Endothelial cell of umbilical vein (primary cell): ENCODE measurements around the gene NEUROG1. TPM values are rescaled to one million over a fixed set of nuclear protein-coding genes. Genes with fewer than 3 reads are reported as not detected.

Source experiments
- BruUV-seq: library from RNA; stranded (reverse); fragments of 400-500 nt; replicated peaks from 2 replicates; lab custom pipeline; 2021; lab: Mats Ljungman, UMichigan
- CTCF ChIA-PET: fragments of 300-600, 350-600 bp; sonication (Branson Sonifier 250); formaldehyde crosslinking; loops from one replicate; lab custom pipeline; 2021; ENCODE audit warnings: antibody characterized with exemption, inconsistent platforms; lab: Charles Lee
- POLR2A ChIA-PET: fragments of 300-600, 350-600 bp; sonication (Branson Sonifier 250); formaldehyde crosslinking; loops from one replicate; lab custom pipeline; 2021; ENCODE audit warnings: antibody characterized with exemption, inconsistent platforms; lab: Charles Lee
- DNase-seq: peaks from one replicate; pipeline ENCODE4 v3.0.0-alpha.2; 2011; ENCODE audit warnings: low read depth, low spot score
- FAIRE-seq: peaks from 2 replicates; lab custom pipeline; 2011; peaks lifted over from hg19 to GRCh38; lab: Jason Lieb, UNC
- H2AFZ ChIP-seq: 2 replicates; pipeline ENCODE4 v1.6.0; 2012; ENCODE audit warnings: low read depth, low read length, control low read depth, inconsistent platforms
- H3K27ac ChIP-seq: 2 replicates; pipeline ENCODE4 v1.5.1; 2011; ENCODE audit warnings: low read depth, mild to moderate bottlenecking, control low read depth, low read length, moderate library complexity; ENCODE audit not compliant: insufficient read depth
- H3K27me3 ChIP-seq, 2 experiments: 2 replicates each; pipeline versions ENCODE4 v1.6.0 to v1.6.1; 2011; ENCODE audit warnings: low read length in 2 of 2, mixed read lengths in 1 of 2; ENCODE audit not compliant: control insufficient read depth in 2 of 2, insufficient read depth in 2 of 2
- H3K36me3 ChIP-seq, 2 experiments: 2 replicates in 1 of 2; 3 replicates in 1 of 2; pipeline ENCODE4 v1.5.1; 2011; ENCODE audit warnings: low read length in 2 of 2, mild to moderate bottlenecking in 1 of 2, moderate library complexity in 1 of 2; ENCODE audit not compliant: control insufficient read depth in 2 of 2, insufficient read depth in 2 of 2; ENCODE audit errors: extremely low read depth in 1 of 2
- H3K4me1 ChIP-seq: 3 replicates; pipeline ENCODE4 v1.5.1; 2011; ENCODE audit warnings: mild to moderate bottlenecking, low read length; ENCODE audit not compliant: control insufficient read depth, insufficient read depth; ENCODE audit errors: extremely low read depth
- H3K4me2 ChIP-seq: 2 replicates; pipeline ENCODE4 v1.6.1; 2011; ENCODE audit warnings: low read length, control low read depth, mixed read lengths; ENCODE audit not compliant: insufficient read depth
- H3K4me3 ChIP-seq, 3 experiments: fragments of 200-600 bp in 1 of 3; sonication (generic), shearing (Covaris generic) in 1 of 3; replicated peaks in 1 of 3; 2 replicates each; pipeline ENCODE4 v1.5.1; 2011 to 2016; ENCODE audit warnings: control low read depth in 3 of 3, low read length in 3 of 3, mild to moderate bottlenecking in 2 of 3, inconsistent platforms in 1 of 3, low read depth in 1 of 3, moderate library complexity in 1 of 3; ENCODE audit not compliant: insufficient read depth in 1 of 3
- H3K79me2 ChIP-seq: 2 replicates; pipeline ENCODE4 v1.6.0; 2012; ENCODE audit warnings: low read length, inconsistent platforms; ENCODE audit not compliant: control insufficient read depth, insufficient read depth
- H3K9ac ChIP-seq: replicated peaks from 2 replicates; pipeline ENCODE3; 2011; ENCODE audit warnings: low read length, control low read depth; ENCODE audit not compliant: insufficient read depth; ENCODE audit errors: extremely low read depth
- H3K9me1 ChIP-seq: replicated peaks from 3 replicates; pipeline ENCODE4 v1.6.0; 2011; ENCODE audit warnings: mild to moderate bottlenecking, low read length; ENCODE audit not compliant: control insufficient read depth, insufficient read depth; ENCODE audit errors: extremely low read depth
- H3K9me3 ChIP-seq: replicated peaks from 2 replicates; pipeline ENCODE4 v1.5.1; 2012; ENCODE audit warnings: low read length, inconsistent platforms; ENCODE audit not compliant: control insufficient read depth, insufficient read depth
- H4K20me1 ChIP-seq: replicated peaks from 2 replicates; pipeline ENCODE3; 2011; ENCODE audit warnings: mild to moderate bottlenecking, low read length; ENCODE audit not compliant: control insufficient read depth, insufficient read depth; ENCODE audit errors: extremely low read depth
- FOS ChIP-seq: IDR thresholded peaks from 2 replicates; pipeline ENCODE4 v1.6.1; 2011; ENCODE audit warnings: mild to moderate bottlenecking, low read length, moderate library complexity, borderline replicate concordance; ENCODE audit not compliant: insufficient read depth
- GATA2 ChIP-seq: IDR thresholded peaks from 2 replicates; pipeline ENCODE4 v1.7.0; 2011; ENCODE audit warnings: low read depth, mild to moderate bottlenecking, moderate library complexity, mixed read lengths, low read length; ENCODE audit not compliant: insufficient read length, insufficient read depth
- POLR2A ChIP-seq: IDR thresholded peaks from 2 replicates; pipeline ENCODE4 v1.6.1; 2012; ENCODE audit warnings: low read depth, mild to moderate bottlenecking, control low read depth, low read length
- POLR2AphosphoS5 ChIP-seq: IDR thresholded peaks from 2 replicates; pipeline ENCODE4 v1.6.1; 2012; ENCODE audit warnings: low read depth, mild to moderate bottlenecking, control low read depth, low read length, moderate library complexity; ENCODE audit not compliant: insufficient read depth
- dilution Hi-C: fragments of 300-500 bp; cut with MboI; formaldehyde crosslinking; loops from one replicate; pipeline ENCODE4 v1.15.0; 2019; ENCODE audit warnings: low sequenced_read_pairs; ENCODE audit not compliant: extremely low pct_ligation_motif_present
- intact Hi-C: fragments of 100-400 bp; cut with micrococcal nuclease; formaldehyde crosslinking; loops from one replicate; pipeline ENCODE4 v1.10.0; 2022
- polyA plus RNA-seq, 4 experiments: library from polyadenylated mRNA; depleted of rRNA in 3 of 4; stranded (reverse) in 3 of 4; unstranded in 1 of 4; fragments of >200 nt; gene quantifications; 2 replicates each; pipeline versions ENCODE4 v1.2.1 to v1.2.3, GENCODE V29; 2011 to 2012; ENCODE audit warnings: missing spikeins in 1 of 4
- total RNA-seq: library from RNA; stranded (reverse); gene quantifications from 2 replicates; pipeline ENCODE4 v1.2.3, GENCODE V29; 2021
- TF ChIP-seq, protein P1 (sequence below): IDR thresholded peaks from 2 replicates; pipeline ENCODE4 v1.6.1; 2011; ENCODE audit not compliant: insufficient read depth, insufficient read length
- TF ChIP-seq, protein P2 (sequence below), 2 donors: IDR thresholded peaks; 1 replicate in 1 of 2; 2 replicates in 1 of 2; pipeline ENCODE4 v1.5.1; 2011; ENCODE audit warnings: low read length in 2 of 2, mild to moderate bottlenecking in 2 of 2, moderate library complexity in 2 of 2, control low read depth in 1 of 2, inconsistent platforms in 1 of 2, low read depth in 1 of 2; ENCODE audit not compliant: insufficient read depth in 1 of 2; ENCODE audit errors: extremely low read depth in 1 of 2

Gene NEUROG1
- total and polyA plus RNA-seq, 2 donors (not counting 3 experiments of a cell fraction or from before 2014, with no cell fraction given) = not detected

DNA sequence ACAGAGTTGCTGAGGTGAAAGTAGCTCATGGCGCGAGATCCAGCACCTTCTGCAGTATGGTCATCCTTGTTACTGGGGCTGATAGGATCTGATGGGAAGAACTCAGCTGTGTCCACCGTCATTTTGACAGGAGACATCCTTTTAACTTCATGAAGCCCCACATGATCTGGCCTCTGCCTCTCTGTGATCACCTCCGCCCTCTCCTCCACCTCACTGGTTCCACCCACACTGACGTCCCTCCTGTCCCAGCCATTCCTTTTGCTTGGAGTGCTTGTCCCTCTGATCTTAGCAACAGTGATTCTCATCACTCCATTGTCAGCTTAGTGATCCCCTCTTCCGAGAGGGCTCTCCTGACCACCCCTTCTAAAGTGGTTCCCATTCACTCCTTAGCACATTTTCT, 25.8 kb downstream of the NEUROG1 start:
- no peaks in the 10 kb centered on the region for H3K4me1 ChIP-seq
- TF ChIP-seq, protein P1, sequence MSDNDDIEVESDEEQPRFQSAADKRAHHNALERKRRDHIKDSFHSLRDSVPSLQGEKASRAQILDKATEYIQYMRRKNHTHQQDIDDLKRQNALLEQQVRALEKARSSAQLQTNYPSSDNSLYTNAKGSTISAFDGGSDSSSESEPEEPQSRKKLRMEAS = no peak
- TF ChIP-seq POLR2AphosphoS5 = no peak
- no peak for TF ChIP-seq FOS
- TF ChIP-seq GATA2 = no peak
- TF ChIP-seq, protein P2, sequence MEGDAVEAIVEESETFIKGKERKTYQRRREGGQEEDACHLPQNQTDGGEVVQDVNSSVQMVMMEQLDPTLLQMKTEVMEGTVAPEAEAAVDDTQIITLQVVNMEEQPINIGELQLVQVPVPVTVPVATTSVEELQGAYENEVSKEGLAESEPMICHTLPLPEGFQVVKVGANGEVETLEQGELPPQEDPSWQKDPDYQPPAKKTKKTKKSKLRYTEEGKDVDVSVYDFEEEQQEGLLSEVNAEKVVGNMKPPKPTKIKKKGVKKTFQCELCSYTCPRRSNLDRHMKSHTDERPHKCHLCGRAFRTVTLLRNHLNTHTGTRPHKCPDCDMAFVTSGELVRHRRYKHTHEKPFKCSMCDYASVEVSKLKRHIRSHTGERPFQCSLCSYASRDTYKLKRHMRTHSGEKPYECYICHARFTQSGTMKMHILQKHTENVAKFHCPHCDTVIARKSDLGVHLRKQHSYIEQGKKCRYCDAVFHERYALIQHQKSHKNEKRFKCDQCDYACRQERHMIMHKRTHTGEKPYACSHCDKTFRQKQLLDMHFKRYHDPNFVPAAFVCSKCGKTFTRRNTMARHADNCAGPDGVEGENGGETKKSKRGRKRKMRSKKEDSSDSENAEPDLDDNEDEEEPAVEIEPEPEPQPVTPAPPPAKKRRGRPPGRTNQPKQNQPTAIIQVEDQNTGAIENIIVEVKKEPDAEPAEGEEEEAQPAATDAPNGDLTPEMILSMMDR (IDR thresholded peaks at IDR 0.05; ENCODE audit: extremely low read depth in 1 of 2, insufficient read depth in 1 of 2, low read depth in 1 of 2, low read length in 2 of 2) = no peak
- no peak for TF ChIP-seq POLR2A
- dilution Hi-C loops (no loop called here), intact Hi-C loops (no loop called here)
- no peak overlapping the region for H3K27ac ChIP-seq
- H3K36me3 ChIP-seq = no peaks in the 10 kb centered on the region
- H4K20me1 ChIP-seq = no peaks in the 10 kb centered on the region
- H3K79me2 ChIP-seq = no peaks in the 10 kb centered on the region
- H3K9ac ChIP-seq = no peak overlapping the region
- H3K4me3 ChIP-seq = no peak overlapping the region
- H3K4me2 ChIP-seq = no peak overlapping the region
- POLR2A ChIA-PET = no interaction called here
- H3K9me1 ChIP-seq = no peaks in the 10 kb centered on the region
- CTCF ChIA-PET = interaction anchor here (1.3 to 3.3 kb wide), 5 partner anchors 42 to 56 kb away, joined by 4 to 17 read pairs (median 4); no protein-coding TSS in a partner anchor
- H3K27me3 ChIP-seq = peaks cover 14 to 28% of the 10 kb centered on the region in 2 experiments
- no peaks in the 10 kb centered on the region for H3K9me3 ChIP-seq
- DNase-seq (no peak), FAIRE-seq (no peak)
- BruUV-seq = no TSS peak
- H2AFZ ChIP-seq = no peak overlapping the region
